Omental fat pad (tissue), 4 donors: Measurements from ENCODE around the gene MEX3D. TPM values are rescaled to one million over a fixed set of nuclear protein-coding genes. Genes with fewer than 3 reads are reported as not detected.

ENCODE experiments used
- ATAC-seq: fragments of 150-250 bp; one replicate; pipeline ENCODE4 v1.9.1; 2016; ENCODE audit warnings: mild to moderate bottlenecking, moderate library complexity; ENCODE audit not compliant: low FRiP score
- DNase-seq: peaks from one replicate; pipeline ENCODE4 v3.0.0-alpha.2; 2019; ENCODE audit warnings: low spot score
- CTCF ChIP-seq, 3 donors: fragments of 450-650 bp; IDR thresholded peaks; one replicate each; pipeline ENCODE4 v1.5.1; 2016 to 2017; ENCODE audit warnings: antibody characterized with exemption in 3 of 3, mild to moderate bottlenecking in 3 of 3, moderate library complexity in 2 of 3
- total RNA-seq, 4 donors: library from RNA; depleted of rRNA; stranded (reverse); fragments of >200 nt; gene quantifications; one replicate each; pipeline ENCODE4 v1.1.0, GENCODE V29; 2016

MEX3D gene
- total RNA-seq, 4 donors from 2014 or later, result 3.3 to 10.2 (median 7.7) TPM

DNA sequence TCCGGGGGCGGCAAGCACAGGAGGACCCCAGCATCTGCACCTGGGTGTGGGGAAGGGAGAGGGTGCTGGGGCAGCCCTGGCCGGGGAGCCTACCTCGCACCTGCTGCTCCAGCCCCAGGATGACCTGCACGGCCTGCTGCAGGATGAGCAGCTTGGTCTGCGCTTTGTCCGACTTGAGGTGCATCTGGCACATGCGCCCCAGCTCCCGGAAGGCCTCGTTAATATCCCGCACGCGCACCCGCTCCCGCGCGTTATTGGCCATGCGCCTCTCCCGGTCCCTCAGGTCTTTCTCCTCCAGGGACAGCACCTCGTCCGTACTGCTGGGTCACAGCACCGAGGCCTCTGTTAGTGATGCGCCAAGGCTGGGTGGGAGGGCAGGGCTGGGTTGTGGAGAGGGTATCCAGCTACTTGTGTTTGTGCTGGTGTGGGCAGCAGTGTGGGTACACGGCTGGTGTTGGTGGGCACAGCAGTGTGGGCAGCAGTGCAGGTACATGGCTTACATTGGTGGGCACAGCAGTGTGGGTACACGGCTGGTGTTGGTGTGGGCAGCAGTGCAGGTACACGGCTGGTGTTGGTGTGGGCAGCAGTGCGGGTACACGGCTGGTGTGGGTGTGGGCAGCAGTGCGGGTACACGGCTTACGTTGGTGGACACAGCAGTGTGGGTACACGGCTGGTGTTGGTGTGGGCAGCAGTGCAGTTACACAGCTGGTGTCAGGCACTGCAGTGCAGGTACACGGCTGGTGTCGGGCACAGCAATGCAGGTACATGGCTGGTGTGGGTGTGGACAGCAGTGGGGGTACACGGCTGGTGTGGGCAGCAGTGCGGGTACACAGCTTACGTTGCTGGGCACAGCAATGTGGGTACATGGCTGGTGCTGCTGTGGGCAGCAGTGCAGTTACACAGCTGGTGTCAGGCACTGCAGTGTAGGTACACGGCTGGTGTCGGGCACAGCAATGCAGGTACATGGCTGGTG, 44.3 kb upstream of the MEX3D start:
- DNase-seq (no peak), ATAC-seq (no peak)
- no peak for TF ChIP-seq CTCF (IDR thresholded peaks at IDR 0.05)

GRCh38 chr19:1611353-1611752, 43.2 kb upstream of the MEX3D start:
- ATAC-seq, result no peak

DNA sequence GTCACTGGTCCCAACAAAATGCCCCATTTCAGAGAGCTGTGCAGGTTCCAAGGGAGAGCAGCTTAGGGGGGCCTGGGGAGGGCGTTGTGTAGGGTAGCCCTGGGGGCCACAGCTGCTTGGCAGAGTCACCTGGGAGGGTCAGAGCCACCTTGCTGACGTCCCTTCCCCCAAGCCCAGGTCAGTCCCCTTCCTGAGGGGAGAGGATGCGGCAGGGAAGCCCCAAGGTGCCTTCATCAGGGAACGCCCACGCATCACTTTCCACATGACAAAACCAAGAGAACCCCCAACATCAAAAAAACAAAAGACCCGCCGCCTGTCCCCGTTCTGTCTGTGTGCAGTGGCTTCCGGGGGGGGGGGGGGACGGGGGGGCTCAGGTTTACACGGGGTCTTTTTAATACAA, 42.5 kb upstream of the MEX3D start:
- ATAC-seq, result no peak
- DNase-seq, result no peak

More at GRCh38 chr19:1611353-1611752, 43.2 kb upstream of the MEX3D start:
- TF ChIP-seq CTCF (IDR thresholded peaks at IDR 0.05), result no peak
- no peak for DNase-seq

DNA sequence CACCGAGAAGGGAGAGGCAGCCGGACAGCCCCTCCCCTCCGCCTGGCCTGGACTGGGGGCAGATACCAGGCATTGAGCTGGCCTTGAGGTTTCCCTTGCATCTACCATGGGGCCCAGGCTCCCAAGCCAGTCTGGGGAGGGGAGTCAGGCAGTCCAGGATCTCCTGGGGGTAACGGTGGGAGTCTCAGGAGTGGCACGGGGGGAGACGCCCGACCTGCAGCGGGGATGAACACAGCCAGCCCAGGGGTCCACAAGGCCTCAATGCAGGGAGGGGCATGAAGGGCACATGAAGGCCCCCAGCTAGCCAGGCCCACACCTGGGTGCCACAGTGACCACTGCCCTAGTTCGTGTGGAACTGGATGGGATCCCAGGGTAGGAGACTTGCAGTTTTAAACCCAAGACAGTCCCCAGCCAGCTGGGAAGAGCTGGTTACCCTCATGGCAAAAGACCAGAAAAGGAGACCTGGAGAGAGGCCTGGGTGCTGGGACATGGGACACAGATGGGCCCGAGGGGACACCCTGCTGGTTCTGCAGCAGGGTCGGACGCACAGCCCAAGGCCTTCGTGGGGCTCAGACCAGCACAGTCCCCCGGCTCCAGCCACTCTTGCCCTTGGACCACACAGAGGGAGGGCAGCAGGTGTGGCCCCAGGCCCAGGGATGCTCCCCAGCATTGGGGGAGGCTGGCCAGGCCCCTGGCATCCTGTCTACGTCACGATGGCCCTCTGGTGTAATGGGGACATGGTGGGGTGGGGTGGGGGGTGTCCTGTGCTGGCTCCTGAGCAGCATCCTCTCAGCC, 41.8 kb upstream of the MEX3D start:
- DNase-seq (no peak), ATAC-seq (no peak)
- no peak for TF ChIP-seq CTCF (IDR thresholded peaks at IDR 0.05)

More for the DNA sequence above, 42.5 kb upstream of the MEX3D start:
- TF ChIP-seq CTCF (IDR thresholded peaks at IDR 0.05), result no peak

GRCh38 chr19:1609103-1609396, 40.9 kb upstream of the MEX3D start:
- DNase-seq (no peak), ATAC-seq (no peak)
- no peak for TF ChIP-seq CTCF (IDR thresholded peaks at IDR 0.05)

DNA sequence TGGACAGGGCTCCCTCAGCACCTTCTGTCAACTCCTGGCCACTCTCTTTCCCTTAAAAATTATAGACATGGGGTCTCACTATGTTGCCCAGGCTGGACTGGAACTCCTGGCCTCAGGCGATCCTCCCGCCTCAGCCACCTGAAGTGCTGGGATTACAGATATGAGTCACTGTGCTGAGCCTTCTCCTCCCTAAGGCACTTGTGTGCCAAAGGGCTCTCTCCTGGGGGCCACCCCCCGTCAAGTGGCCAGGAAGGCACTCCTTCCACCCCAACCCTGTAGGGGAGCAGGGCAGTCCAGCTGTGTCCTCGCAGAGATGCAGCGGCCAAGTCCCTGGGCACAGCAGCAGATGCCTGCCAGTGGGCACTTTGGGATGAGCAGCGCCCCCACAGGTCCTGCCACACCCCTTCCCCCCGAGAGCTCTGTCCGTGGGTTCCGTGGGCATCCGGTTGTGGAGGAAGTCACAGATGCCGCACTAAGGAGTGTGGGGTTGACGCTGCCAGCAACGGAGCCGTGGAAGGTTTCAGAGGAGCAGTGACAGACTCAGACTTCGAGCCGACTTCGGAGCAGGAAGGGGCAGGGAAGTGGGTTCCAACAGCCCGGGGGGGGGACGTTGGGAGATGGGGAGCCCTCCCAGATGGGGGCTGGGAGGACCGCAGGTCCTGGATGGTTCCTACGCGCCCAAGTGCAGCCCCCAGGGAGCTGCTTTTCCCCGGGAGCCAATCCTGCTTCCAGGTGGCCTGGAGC, 40.4 kb upstream of the MEX3D start:
- ATAC-seq (no peak), DNase-seq (no peak)
- no peak for TF ChIP-seq CTCF (IDR thresholded peaks at IDR 0.05)
